PC-3 (cell line): ENCODE results near the gene DTL. TPM values are rescaled to one million over a fixed set of nuclear protein-coding genes. Genes with fewer than 3 reads are reported as not detected.

Experiments used
- ATAC-seq: fragments of 200-7000 bp; cut with Tn5 transposase; 2 replicates; pipeline ENCODE4 v1.9.1; 2020; ENCODE audit warnings: mild to moderate bottlenecking, moderate library complexity
- BruUV-seq: library from RNA; stranded (reverse); fragments of 400-500 nt; replicated peaks from 2 replicates; lab custom pipeline; 2021; lab: Mats Ljungman, UMichigan
- CTCF ChIA-PET: fragments of 300-600 bp; sonication (Branson Sonifier 250); formaldehyde crosslinking; loops from one replicate; lab custom pipeline; 2022; ENCODE audit warnings: antibody characterized with exemption; lab: Charles Lee
- POLR2A ChIA-PET: fragments of 300-600 bp; sonication (Branson Sonifier 250); formaldehyde crosslinking; loops from one replicate; lab custom pipeline; 2022; ENCODE audit warnings: antibody characterized with exemption; ENCODE audit not compliant: unreplicated experiment; lab: Charles Lee
- DNase-seq: peaks from one replicate; pipeline ENCODE4 v3.0.0-alpha.2; 2015
- H2AFZ ChIP-seq: fragments of 300-600 bp; sonication (generic); 2 replicates; pipeline ENCODE4 v1.6.0; 2016; ENCODE audit warnings: antibody characterized with exemption, low read length
- H3F3A ChIP-seq: fragments of 300-600 bp; sonication (generic); one replicate; pipeline ENCODE4 v1.6.0; 2017; ENCODE audit warnings: antibody characterized with exemption, low read length, control low read depth, mild to moderate bottlenecking; ENCODE audit not compliant: unreplicated experiment
- H3K27ac ChIP-seq: fragments of 300-600 bp; sonication (generic); 2 replicates; pipeline ENCODE4 v1.5.1; 2016; ENCODE audit warnings: mild to moderate bottlenecking, low read length
- H3K27me3 ChIP-seq: fragments of 300-600 bp; sonication (generic); 2 replicates; pipeline ENCODE4 v1.6.1; 2016; ENCODE audit warnings: low read length, mixed read lengths
- H3K36me3 ChIP-seq: fragments of 300-600 bp; sonication (generic); 2 replicates; pipeline ENCODE4 v1.6.1; 2016; ENCODE audit warnings: low read depth, mixed run types, low read length, mixed read lengths
- H3K4me1 ChIP-seq: fragments of 300-600 bp; sonication (generic); 2 replicates; pipeline ENCODE4 v1.5.1; 2016; ENCODE audit warnings: low read length; ENCODE audit not compliant: insufficient read depth
- H3K4me2 ChIP-seq: fragments of 300-600 bp; sonication (generic); 2 replicates; pipeline ENCODE4 v1.6.0; 2016; ENCODE audit warnings: low read length
- H3K4me3 ChIP-seq: fragments of 300-600 bp; sonication (generic); 2 replicates; pipeline ENCODE4 v1.5.1; 2016; ENCODE audit warnings: mild to moderate bottlenecking, low read length, mixed read lengths
- H3K79me2 ChIP-seq: fragments of 300-600 bp; sonication (generic); 2 replicates; pipeline ENCODE4 v1.6.1; 2017; ENCODE audit warnings: low read length, mixed read lengths
- H3K9ac ChIP-seq: fragments of 300-600 bp; sonication (generic); 2 replicates; pipeline ENCODE4 v1.6.0; 2016; ENCODE audit warnings: mild to moderate bottlenecking, low read length
- H3K9me2 ChIP-seq: fragments of 300-600 bp; sonication (generic); replicated peaks from 2 replicates; pipeline ENCODE4 v1.6.1; 2016; ENCODE audit warnings: mixed run types, low read length, mixed read lengths
- H3K9me3 ChIP-seq: fragments of 300-600 bp; sonication (generic); 2 replicates; pipeline ENCODE4 v1.6.1; 2016; ENCODE audit warnings: low read length, mixed read lengths
- H4K20me1 ChIP-seq: fragments of 300-600 bp; sonication (generic); 2 replicates; pipeline ENCODE4 v1.6.1; 2016; ENCODE audit warnings: low read length, mixed read lengths
- EZH2 ChIP-seq: fragments of 300-600 bp; sonication (generic); IDR thresholded peaks from one replicate; pipeline ENCODE4 v1.6.1; 2017; ENCODE audit warnings: antibody characterized with exemption, mild to moderate bottlenecking, low read length; ENCODE audit not compliant: unreplicated experiment
- EZH2phosphoT487 ChIP-seq: fragments of 300-600 bp; sonication (generic); IDR thresholded peaks from 2 replicates; pipeline ENCODE4 v1.6.1; 2018; ENCODE audit warnings: mild to moderate bottlenecking, antibody characterized with exemption, low read length, borderline replicate concordance
- intact Hi-C: fragments of 100-400 bp; cut with micrococcal nuclease; formaldehyde crosslinking; loops from 2 replicates; pipeline ENCODE4 v1.9.0; 2023
- total RNA-seq: library from RNA; depleted of rRNA; stranded (reverse); fragments of >200 nt; gene quantifications from 2 replicates; pipeline ENCODE4 v1.2.3, GENCODE V29; 2014
- TF ChIP-seq, protein P1 (sequence below): fragments of 300-600 bp; sonication (generic); conservative IDR thresholded peaks from 2 replicates; pipeline ENCODE4 v1.5.1; 2017; ENCODE audit warnings: antibody characterized with exemption, low read depth, mild to moderate bottlenecking, low read length

DTL gene
- total RNA-seq, 1 experiment from 2014 or later: 65.0 TPM

DNA sequence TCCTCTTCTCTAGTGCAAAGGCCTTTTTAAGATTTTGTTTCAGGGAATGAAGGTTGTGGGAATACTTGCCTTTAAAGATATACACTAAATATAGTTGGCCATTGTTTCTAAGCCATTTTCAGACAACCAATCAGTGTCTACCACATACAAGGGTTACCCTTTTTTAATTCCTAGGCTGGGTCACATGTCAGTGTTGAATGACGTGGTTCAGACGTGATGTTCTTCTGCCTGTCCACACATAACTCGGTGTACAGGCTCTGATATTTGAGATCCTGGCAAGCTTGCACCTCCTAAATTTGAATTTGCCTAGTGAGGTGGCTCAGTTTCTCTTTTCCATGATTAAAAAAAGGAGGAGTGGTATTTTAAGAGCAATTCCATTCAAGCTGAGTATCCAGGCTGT is 38.8 kb downstream of the DTL start:
- Histone ChIP-seq H3F3A (no peaks in the 10 kb centered on the region), H3K36me3 (peaks cover 71% of the 10 kb centered on the region), H3K4me2 (no peak overlapping the region), H3K9ac (no peak overlapping the region), H3K9me2 (no peaks in the 10 kb centered on the region), H3K9me3 (no peaks in the 10 kb centered on the region), H3K27ac (no peak overlapping the region), H3K27me3 (no peaks in the 10 kb centered on the region), H3K4me1 (no peaks in the 10 kb centered on the region), H2AFZ (no peak overlapping the region), H3K4me3 (no peak overlapping the region), H3K79me2 (no peaks in the 10 kb centered on the region), H4K20me1 (no peaks in the 10 kb centered on the region)
- no peak for ATAC-seq
- TF ChIP-seq EZH2 (no peak), EZH2phosphoT487 (no peak)
- TF ChIP-seq, protein P1, sequence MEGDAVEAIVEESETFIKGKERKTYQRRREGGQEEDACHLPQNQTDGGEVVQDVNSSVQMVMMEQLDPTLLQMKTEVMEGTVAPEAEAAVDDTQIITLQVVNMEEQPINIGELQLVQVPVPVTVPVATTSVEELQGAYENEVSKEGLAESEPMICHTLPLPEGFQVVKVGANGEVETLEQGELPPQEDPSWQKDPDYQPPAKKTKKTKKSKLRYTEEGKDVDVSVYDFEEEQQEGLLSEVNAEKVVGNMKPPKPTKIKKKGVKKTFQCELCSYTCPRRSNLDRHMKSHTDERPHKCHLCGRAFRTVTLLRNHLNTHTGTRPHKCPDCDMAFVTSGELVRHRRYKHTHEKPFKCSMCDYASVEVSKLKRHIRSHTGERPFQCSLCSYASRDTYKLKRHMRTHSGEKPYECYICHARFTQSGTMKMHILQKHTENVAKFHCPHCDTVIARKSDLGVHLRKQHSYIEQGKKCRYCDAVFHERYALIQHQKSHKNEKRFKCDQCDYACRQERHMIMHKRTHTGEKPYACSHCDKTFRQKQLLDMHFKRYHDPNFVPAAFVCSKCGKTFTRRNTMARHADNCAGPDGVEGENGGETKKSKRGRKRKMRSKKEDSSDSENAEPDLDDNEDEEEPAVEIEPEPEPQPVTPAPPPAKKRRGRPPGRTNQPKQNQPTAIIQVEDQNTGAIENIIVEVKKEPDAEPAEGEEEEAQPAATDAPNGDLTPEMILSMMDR: no peak
- intact Hi-C loops: no loop called here
- no TSS peak for BruUV-seq
- CTCF ChIA-PET: no interaction called here
- POLR2A ChIA-PET: no interaction called here
- DNase-seq: no peak

DNA sequence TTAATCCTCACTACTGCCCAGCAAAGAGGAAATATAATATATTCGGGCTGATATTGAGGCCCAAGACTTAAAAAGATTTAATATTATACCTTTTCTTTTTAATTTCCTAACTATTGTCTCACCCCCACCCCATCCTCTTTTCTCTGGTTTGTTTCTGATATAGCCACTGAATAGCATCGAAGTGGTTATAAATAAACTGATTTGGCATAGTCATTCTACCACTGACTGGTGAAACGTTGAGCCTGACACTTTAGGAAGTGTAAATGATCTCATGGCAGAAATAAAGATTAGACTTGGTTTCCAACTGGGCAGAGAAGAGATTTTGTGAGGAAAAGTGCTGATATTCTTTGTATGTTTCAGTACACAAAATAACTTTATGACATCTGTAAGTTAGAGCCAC is 39.3 kb downstream of the DTL start:
- intact Hi-C loops: no loop called here
- TF ChIP-seq EZH2phosphoT487 (no peak), EZH2 (no peak)
- TF ChIP-seq, protein P1: no peak
- no peak overlapping the region for H3K4me3 ChIP-seq
- no peaks in the 10 kb centered on the region for H3K9me3 ChIP-seq
- no peaks in the 10 kb centered on the region for H3F3A ChIP-seq
- no peaks in the 10 kb centered on the region for H3K9me2 ChIP-seq
- ChIA-PET CTCF (no interaction called here), POLR2A (no interaction called here)
- no peaks in the 10 kb centered on the region for H3K79me2 ChIP-seq
- H3K9ac ChIP-seq: no peak overlapping the region
- H3K4me1 ChIP-seq: no peaks in the 10 kb centered on the region
- no peak overlapping the region for H3K4me2 ChIP-seq
- ATAC-seq (no peak), DNase-seq (no peak)
- no peak overlapping the region for H3K27ac ChIP-seq
- no peaks in the 10 kb centered on the region for H3K27me3 ChIP-seq
- peaks cover 75% of the 10 kb centered on the region for H3K36me3 ChIP-seq
- BruUV-seq: no TSS peak
- no peaks in the 10 kb centered on the region for H4K20me1 ChIP-seq
- H2AFZ ChIP-seq: no peak overlapping the region

DNA sequence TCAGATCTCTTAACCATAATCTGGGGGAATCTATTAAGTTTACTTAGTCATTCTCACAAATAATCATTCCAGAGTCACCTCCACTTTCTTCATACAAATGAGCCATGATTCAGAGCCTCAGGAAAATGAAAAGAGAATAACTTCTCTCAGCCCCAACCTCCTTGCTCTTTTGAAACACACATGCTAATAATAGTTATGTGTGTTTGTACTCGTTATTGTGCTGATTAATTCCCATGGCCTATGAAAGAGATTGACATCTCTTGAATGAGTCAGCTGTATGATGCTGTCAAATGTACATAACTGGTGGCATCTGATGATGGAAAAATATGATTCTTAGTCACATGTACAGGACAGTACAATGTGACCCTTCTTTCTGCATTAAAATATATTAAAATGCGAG is 41.5 kb downstream of the DTL start:
- intact Hi-C loops: no loop called here
- Histone ChIP-seq H3K79me2 (no peaks in the 10 kb centered on the region), H3K9me3 (no peaks in the 10 kb centered on the region), H3K9ac (no peak overlapping the region), H3K9me2 (no peaks in the 10 kb centered on the region), H3K4me2 (no peak overlapping the region), H3K4me1 (no peaks in the 10 kb centered on the region), H3K36me3 (peaks cover 77% of the 10 kb centered on the region), H2AFZ (no peak overlapping the region), H3F3A (no peaks in the 10 kb centered on the region), H3K4me3 (no peak overlapping the region), H3K27me3 (no peaks in the 10 kb centered on the region), H4K20me1 (no peaks in the 10 kb centered on the region), H3K27ac (no peak overlapping the region)
- DNase-seq (peak; percentile 43), ATAC-seq (peak; percentile 74)
- POLR2A ChIA-PET: no interaction called here
- TF ChIP-seq, protein P1: no peak
- TF ChIP-seq EZH2 (no peak), EZH2phosphoT487 (no peak)
- CTCF ChIA-PET: no interaction called here
- BruUV-seq: no TSS peak
